ENCODE measurements around the gene MAP1A.

- TF ChIP-seq CEBPG (CRISPR knock-in tag; IDR thresholded peaks at IDR 0.05) = no peak
- no peak for TF ChIP-seq SRSF1 (optimal IDR thresholded peaks at IDR 0.05; ENCODE audit: low read depth, low read length)
- TF ChIP-seq ELF4 (CRISPR knock-in tag; IDR thresholded peaks at IDR 0.05; ENCODE audit: borderline replicate concordance) = no peak
- no peak for TF ChIP-seq SUZ12 (IDR thresholded peaks at IDR 0.05; ENCODE audit: low read depth, low read length)
- no peak for TF ChIP-seq RAD21 (CRISPR knock-in tag; IDR thresholded peaks at IDR 0.05)
- TF ChIP-seq POLR2AphosphoS2 (IDR thresholded peaks at IDR 0.05; ENCODE audit: low read depth, low read length) = no peak
- TF ChIP-seq, protein P1, sequence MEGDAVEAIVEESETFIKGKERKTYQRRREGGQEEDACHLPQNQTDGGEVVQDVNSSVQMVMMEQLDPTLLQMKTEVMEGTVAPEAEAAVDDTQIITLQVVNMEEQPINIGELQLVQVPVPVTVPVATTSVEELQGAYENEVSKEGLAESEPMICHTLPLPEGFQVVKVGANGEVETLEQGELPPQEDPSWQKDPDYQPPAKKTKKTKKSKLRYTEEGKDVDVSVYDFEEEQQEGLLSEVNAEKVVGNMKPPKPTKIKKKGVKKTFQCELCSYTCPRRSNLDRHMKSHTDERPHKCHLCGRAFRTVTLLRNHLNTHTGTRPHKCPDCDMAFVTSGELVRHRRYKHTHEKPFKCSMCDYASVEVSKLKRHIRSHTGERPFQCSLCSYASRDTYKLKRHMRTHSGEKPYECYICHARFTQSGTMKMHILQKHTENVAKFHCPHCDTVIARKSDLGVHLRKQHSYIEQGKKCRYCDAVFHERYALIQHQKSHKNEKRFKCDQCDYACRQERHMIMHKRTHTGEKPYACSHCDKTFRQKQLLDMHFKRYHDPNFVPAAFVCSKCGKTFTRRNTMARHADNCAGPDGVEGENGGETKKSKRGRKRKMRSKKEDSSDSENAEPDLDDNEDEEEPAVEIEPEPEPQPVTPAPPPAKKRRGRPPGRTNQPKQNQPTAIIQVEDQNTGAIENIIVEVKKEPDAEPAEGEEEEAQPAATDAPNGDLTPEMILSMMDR (CRISPR knock-in tag; IDR thresholded peaks at IDR 0.05) = no peak
- TF ChIP-seq HDAC1 (CRISPR knock-in tag; IDR thresholded peaks at IDR 0.05) = no peak
- TF ChIP-seq RFX5 (IDR thresholded peaks at IDR 0.05; ENCODE audit: low read depth, low read length) = no peak
- TF ChIP-seq, protein P2, sequence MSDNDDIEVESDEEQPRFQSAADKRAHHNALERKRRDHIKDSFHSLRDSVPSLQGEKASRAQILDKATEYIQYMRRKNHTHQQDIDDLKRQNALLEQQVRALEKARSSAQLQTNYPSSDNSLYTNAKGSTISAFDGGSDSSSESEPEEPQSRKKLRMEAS (IDR thresholded peaks at IDR 0.05) = no peak
- TF ChIP-seq PHF8 (CRISPR knock-in tag; IDR thresholded peaks at IDR 0.05) = no peak
- no peak for TF ChIP-seq PCBP1 (IDR thresholded peaks at IDR 0.05; ENCODE audit: borderline replicate concordance, low read depth, low read length)
- no peak for TF ChIP-seq PREB (CRISPR knock-in tag; IDR thresholded peaks at IDR 0.05)
Measured at GRCh38 chr15:43513550-43513949, 3.9 kb upstream of the MAP1A start.

All from HepG2 (cell line).